ENCODE data around the gene PTPN9. TPM values are rescaled to one million over a fixed set of nuclear protein-coding genes. Genes with fewer than 3 reads are reported as not detected.
A peak's percentile ranks its signal among the peaks of the same experiment; 100 is the strongest.

PTPN9 gene
- total and polyA plus RNA-seq, 2 of the 4 experiments (the other 2 are of a cell fraction) = 26.5 to 38.9 TPM

DNA sequence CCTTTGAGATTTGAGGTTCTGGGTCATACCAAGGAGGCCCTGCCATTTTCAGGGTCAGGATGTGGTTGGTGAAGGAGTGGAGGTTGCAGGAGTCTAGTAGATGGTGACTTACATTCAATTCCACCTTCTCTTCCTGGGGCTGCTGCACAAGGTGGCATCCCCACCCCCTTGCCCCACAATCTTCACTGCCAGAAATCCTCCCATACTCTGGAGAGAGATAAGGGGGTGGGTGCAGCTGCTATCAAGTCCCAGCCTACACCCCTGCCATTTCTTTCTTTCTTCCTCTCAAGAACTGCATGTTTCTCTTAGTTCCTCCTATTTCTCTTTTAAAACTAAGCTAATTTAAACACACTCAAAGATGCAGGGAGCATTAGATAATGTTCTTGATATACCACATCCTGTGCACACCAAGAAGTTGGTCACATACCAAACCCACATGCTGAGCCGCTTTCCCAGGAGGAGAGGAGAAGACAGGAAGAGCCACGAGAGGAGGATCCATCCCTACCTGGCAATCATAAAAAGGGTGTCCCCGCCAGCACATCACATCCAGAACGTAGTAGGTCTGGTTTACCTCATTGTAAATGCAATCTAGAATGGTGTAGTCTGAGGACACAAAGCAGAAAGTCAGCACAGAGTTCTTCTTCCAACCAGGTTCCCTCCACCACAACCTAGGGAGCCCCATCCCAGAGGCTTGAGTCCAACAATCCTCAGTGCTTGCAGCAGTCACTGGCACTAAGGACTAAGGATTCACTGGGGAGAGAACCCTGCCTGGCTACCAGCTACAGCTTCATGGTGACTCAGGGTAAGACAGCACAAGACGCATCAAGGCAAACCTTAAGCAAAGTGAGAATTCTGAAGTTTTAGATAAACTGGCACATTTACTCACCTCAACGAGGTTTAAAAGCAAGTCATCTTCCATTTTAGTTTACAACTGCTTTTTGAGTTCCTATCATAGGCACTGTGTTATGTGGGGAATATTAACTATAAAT is 27.9 kb upstream of the PTPN9 start:
- Histone ChIP-seq H2AFZ (replicated peaks; ENCODE audit: low read length, poor library complexity) (no peak overlapping the region), H4K20me1 (ENCODE audit: insufficient read depth, low read length) (no peaks in the 10 kb centered on the region), H2BK120ac (ENCODE audit: low read depth, low read length) (no peak overlapping the region), H3K4me1 (ENCODE audit: control insufficient read depth, insufficient read depth, low read length) (no peaks in the 10 kb centered on the region), H3K36me3 (ENCODE audit: control insufficient read depth, insufficient read depth, low read length) (peaks cover 51% of the 10 kb centered on the region), H3K14ac (replicated peaks; ENCODE audit: low read depth, low read length) (no peak overlapping the region), H3K4me3 (ENCODE audit: insufficient read depth, low read depth, low read length) (no peak overlapping the region), H3K4ac (ENCODE audit: low read depth, low read length) (no peak overlapping the region), H3K4me2 (ENCODE audit: low read depth, low read length) (no peak overlapping the region), H3K27ac (ENCODE audit: insufficient read depth, low read length) (no peak overlapping the region), H2BK20ac (ENCODE audit: low read depth, low read length) (no peak overlapping the region), H3K27me3 (ENCODE audit: control insufficient read depth, insufficient read depth, low read length) (no peaks in the 10 kb centered on the region), H3K23ac (ENCODE audit: low read depth, low read length) (no peak overlapping the region), H3K56ac (ENCODE audit: extremely low read depth, insufficient read depth, low read length) (no peak overlapping the region), H2BK5ac (ENCODE audit: low read depth, low read length, poor library complexity, severe bottlenecking) (no peak overlapping the region), H2BK15ac (ENCODE audit: low read depth, low read length) (no peak overlapping the region), H3K18ac (ENCODE audit: low read depth, low read length) (no peak overlapping the region), H2AK9ac (replicated peaks; ENCODE audit: low read depth, low read length, poor library complexity) (no peak overlapping the region), H4K5ac (ENCODE audit: low read depth, low read length) (no peak overlapping the region), H3K9me3 (ENCODE audit: control insufficient read depth, insufficient read depth, low read length) (no peaks in the 10 kb centered on the region), H3K9me1 (ENCODE audit: insufficient read depth, low read length) (no peaks in the 10 kb centered on the region), H3K79me1 (ENCODE audit: low read depth in 1 of 2, low read length in 2 of 2) (peaks cover 2% of the 10 kb centered on the region in 2 experiments; a peak in 2 of 4 replicates), H4K8ac (ENCODE audit: low read depth in 2 of 2, low read length in 2 of 2) (no peak overlapping the region), H3K9ac (ENCODE audit: low read depth, low read length) (no peak overlapping the region), H4K91ac (ENCODE audit: insufficient read depth, low read depth, low read length) (no peak overlapping the region), H2AK5ac (ENCODE audit: low read depth, low read length) (no peak overlapping the region)
- BruUV-seq (replicated peaks) = no TSS peak
- WGBS, 2 experiments (ENCODE audit: extremely low coverage in 2 of 2, insufficient read length in 1 of 2) = no CpG with 5 or more reads among the region's 6 CpGs
- DNase-seq = peak; percentile 51
- POLR2A ChIA-PET (ENCODE audit: unreplicated experiment) = no interaction called here
- ATAC-seq (ENCODE audit: low read depth) = no peak
- CTCF ChIA-PET = interaction anchor here (1.1 kb wide), 1 partner anchor 14 kb away, joined by 3 read pairs; no protein-coding TSS in a partner anchor
- no peak for TF ChIP-seq NFE2L2 (IDR thresholded peaks at IDR 0.05; ENCODE audit: low read depth, low read length)
- no peak for TF ChIP-seq MXI1 (IDR thresholded peaks at IDR 0.05; ENCODE audit: borderline replicate concordance, low read depth, low read length)
- no peak for TF ChIP-seq MAZ (IDR thresholded peaks at IDR 0.05; ENCODE audit: borderline replicate concordance, low read depth, low read length)
- no peak for TF ChIP-seq FOS (IDR thresholded peaks at IDR 0.05; ENCODE audit: low read depth, low read length)
- TF ChIP-seq USF2 (IDR thresholded peaks at IDR 0.05; ENCODE audit: low read depth, low read length) = no peak
- TF ChIP-seq CHD1 (IDR thresholded peaks at IDR 0.05; ENCODE audit: low read depth, low read length) = no peak
- TF ChIP-seq SMC3 (IDR thresholded peaks at IDR 0.05; ENCODE audit: low read depth, low read length) = no peak
- TF ChIP-seq RAD21 (IDR thresholded peaks at IDR 0.05; ENCODE audit: low read length) = no peak
- no peak for TF ChIP-seq MAFK (IDR thresholded peaks at IDR 0.05; ENCODE audit: low read depth, low read length)
- no peak for TF ChIP-seq POLR2A (IDR thresholded peaks at IDR 0.05; ENCODE audit: low read depth, low read length)
- dilution Hi-C loops (cut with HindIII; ENCODE audit: low sequenced_read_pairs, unreplicated experiment) = no loop called here
- intact Hi-C loops (cut with micrococcal nuclease) = no loop called here
- in situ Hi-C loops (cut with MboI; ENCODE audit: low sequenced_read_pairs) = no loop called here
